Activated T-helper 17 cell treated with anti-CD3 and anti-CD28 coated beads, Interleukin-2, amount 50 U/mL, for 72 hours (primary cell): ENCODE results near the gene OSCAR. TPM values are rescaled to one million over a fixed set of nuclear protein-coding genes. Genes with fewer than 3 reads are reported as not detected.
A peak's percentile ranks its signal among the peaks of the same experiment; 100 is the strongest.

ENCODE experiments used
- ATAC-seq: fragments of 150-1000 bp; cut with Tn5 transposase; replicated peaks from 2 replicates; pipeline ENCODE4 v1.10.0; 2021; ENCODE audit warnings: mild to moderate bottlenecking, moderate library complexity
- H3K27ac Mint-ChIP-seq: one replicate; pipeline ENCODE4 v1.8.0; 2022; ENCODE audit warnings: mixed read lengths
- H3K27me3 Mint-ChIP-seq: one replicate; pipeline ENCODE4 v1.8.0; 2022; ENCODE audit warnings: mixed read lengths
- H3K36me3 Mint-ChIP-seq: one replicate; pipeline ENCODE4 v1.8.0; 2022; ENCODE audit warnings: low read depth, mild to moderate bottlenecking, mixed read lengths
- H3K4me1 Mint-ChIP-seq: one replicate; pipeline ENCODE4 v1.8.0; 2022; ENCODE audit warnings: mixed read lengths
- H3K4me3 Mint-ChIP-seq: one replicate; pipeline ENCODE4 v1.8.0; 2022; ENCODE audit warnings: mild to moderate bottlenecking, mixed read lengths
- H3K9me3 Mint-ChIP-seq: one replicate; pipeline ENCODE4 v1.8.0; 2022; ENCODE audit warnings: mixed read lengths
- total RNA-seq, 2 donors: library from RNA; stranded (reverse); gene quantifications; one replicate each; pipeline ENCODE4 v1.2.3, GENCODE V29; 2022

OSCAR gene, protein sequence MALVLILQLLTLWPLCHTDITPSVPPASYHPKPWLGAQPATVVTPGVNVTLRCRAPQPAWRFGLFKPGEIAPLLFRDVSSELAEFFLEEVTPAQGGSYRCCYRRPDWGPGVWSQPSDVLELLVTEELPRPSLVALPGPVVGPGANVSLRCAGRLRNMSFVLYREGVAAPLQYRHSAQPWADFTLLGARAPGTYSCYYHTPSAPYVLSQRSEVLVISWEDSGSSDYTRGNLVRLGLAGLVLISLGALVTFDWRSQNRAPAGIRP
- total RNA-seq, result under 1 TPM in 1 of 2 donors, not detected in 1; 0.58 TPM

DNA sequence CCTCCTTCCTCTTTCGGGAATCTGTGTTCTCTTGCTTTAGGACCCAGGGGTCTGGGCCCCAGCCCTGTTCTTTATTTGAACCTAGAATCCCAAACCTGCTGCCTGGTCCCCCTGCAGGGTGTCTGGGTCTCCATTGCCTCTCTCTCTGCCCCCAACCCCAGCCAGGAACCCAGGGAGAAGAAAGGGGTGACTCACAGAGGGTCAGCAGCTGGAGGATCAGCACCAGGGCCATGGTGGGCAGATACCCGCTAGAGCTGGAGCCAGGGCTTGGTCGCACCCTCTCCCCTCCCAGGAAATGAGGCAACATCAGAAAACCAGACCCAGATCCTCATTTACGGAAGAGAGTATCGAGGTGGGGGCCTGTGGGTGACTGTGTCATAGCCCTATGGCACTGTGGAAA is at the start of gene OSCAR:
TSS of gene OSCAR (minus strand) at position 243 of the 400 bp plus-strand sequence. CDS start at position 232, 11 bp downstream.
- no peak for ATAC-seq
- Mint-ChIP-seq H3K4me3 (peak within 1 kb of the TSS; percentile 39), H3K36me3 (peaks cover 5% of the 10 kb centered on the region), H3K9me3 (no peaks in the 10 kb centered on the region), H3K4me1 (no peaks in the 10 kb centered on the region), H3K27ac (peak within 1 kb of the TSS; percentile 5), H3K27me3 (no peaks in the 10 kb centered on the region)

DNA sequence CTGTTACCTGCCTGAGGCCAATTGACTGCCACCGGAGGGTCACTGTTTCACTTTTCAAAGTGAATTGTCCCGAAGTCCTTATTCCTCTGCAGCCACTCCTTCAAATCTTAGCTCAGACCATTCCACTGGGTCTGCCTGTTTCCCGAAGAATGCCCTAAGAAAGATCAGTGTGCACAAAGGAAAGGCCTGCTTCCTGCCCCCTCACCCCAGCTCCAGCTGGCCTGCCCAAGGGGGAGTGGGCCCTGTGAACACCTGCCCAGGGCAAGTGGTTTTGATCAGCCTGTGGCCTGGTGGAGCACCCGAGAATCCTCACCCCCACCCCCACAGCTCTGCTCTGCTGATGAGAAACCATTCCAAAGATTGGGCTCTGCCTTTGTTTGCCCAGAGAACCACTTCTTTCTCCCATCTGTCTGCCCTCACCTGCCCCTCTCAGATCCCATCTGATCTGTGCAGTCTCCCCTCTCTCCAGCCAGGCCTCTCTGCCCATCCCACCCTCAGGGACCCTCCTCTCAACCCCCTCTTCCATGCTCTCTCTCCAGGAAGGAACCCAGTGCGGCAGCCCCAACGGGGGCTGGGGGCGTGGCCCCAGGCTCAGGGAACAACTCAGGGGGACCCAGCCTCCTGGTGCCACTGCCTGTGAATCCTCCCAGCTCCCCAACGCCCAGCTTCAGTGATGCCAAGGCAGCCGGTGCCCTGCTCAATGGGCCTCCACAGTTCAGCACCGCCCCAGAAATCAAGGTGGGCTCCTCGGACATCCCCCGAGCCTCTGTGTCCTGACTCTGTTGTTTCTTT is 48.6 kb upstream of the OSCAR start:
- H3K4me1 Mint-ChIP-seq, result peaks cover 10% of the 10 kb centered on the region
- no peaks in the 10 kb centered on the region for H3K27me3 Mint-ChIP-seq
- H3K9me3 Mint-ChIP-seq, result no peaks in the 10 kb centered on the region
- H3K36me3 Mint-ChIP-seq, result peaks cover 95% of the 10 kb centered on the region
- H3K4me3 Mint-ChIP-seq, result no peak overlapping the region
- ATAC-seq, result no peak
- H3K27ac Mint-ChIP-seq, result peak overlapping the region; percentile 46

DNA sequence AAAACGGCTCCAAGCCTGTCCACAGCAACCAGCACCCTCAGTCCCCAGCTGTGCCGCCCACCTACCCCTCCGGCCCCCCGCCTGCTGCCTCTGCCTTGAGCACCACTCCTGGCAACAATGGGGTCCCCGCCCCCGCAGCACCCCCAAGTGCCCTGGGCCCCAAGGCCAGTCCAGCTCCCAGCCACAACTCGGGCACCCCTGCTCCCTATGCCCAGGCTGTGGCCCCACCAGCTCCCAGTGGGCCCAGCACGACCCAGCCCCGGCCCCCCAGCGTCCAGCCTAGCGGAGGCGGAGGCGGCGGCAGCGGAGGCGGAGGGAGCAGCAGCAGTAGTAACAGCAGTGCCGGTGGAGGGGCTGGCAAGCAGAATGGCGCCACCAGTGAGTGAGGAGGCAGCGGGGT is 47.6 kb upstream of the OSCAR start:
- Mint-ChIP-seq H3K4me3 (no peak overlapping the region), H3K27ac (no peak overlapping the region), H3K4me1 (peaks cover 10% of the 10 kb centered on the region), H3K9me3 (no peaks in the 10 kb centered on the region), H3K36me3 (peaks cover 95% of the 10 kb centered on the region), H3K27me3 (no peaks in the 10 kb centered on the region)
- ATAC-seq, result no peak

DNA sequence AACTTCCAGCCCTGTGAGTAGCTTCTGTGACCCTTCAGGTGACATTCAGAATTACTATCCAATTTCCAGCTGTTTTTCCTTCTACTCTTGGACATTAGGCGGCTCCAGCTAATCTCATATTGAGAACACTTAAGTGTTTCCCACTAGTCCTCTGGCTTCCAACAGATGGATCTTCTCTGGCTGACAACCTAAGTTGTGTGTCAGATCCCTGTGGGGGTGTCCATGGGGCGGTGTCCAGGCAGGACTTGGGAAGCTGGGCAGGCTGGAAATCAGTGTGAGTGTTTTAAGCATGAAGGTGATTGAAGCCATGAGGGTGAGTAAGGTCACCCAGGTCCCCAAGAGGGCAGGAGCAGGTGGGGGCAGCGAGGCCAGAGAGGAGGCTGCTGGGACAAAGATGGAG is 47.1 kb upstream of the OSCAR start:
- Mint-ChIP-seq H3K27ac (no peak overlapping the region), H3K4me3 (no peak overlapping the region), H3K36me3 (peaks cover 95% of the 10 kb centered on the region), H3K9me3 (no peaks in the 10 kb centered on the region), H3K4me1 (peaks cover 10% of the 10 kb centered on the region), H3K27me3 (no peaks in the 10 kb centered on the region)
- ATAC-seq, result no peak

DNA sequence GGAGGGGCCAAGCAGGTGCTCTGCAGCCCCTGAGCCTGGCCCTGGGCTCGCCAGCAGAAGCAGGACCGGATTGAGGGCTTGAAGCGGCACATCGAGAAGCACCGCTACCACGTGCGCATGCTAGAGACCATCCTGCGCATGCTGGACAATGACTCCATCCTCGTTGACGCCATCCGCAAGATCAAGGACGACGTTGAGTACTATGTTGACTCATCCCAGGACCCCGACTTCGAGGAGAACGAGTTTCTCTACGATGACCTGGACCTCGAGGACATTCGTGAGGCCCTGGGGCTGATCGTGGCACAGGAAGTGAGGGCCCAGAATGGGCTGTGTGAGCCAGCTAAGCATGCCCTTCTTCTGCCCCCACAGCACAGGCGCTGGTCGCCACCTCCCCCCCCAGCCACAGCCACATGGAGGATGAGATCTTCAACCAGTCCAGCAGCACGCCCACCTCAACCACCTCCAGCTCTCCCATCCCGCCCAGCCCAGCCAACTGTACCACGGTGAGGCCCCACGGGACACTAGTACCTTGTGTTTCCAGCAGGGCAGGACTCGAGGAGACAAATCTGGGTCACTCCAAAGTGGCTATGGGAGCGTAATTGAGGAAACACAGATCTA is 45.0 kb upstream of the OSCAR start:
- Mint-ChIP-seq H3K4me1 (peaks cover 18% of the 10 kb centered on the region), H3K36me3 (peaks cover 89% of the 10 kb centered on the region), H3K27me3 (no peaks in the 10 kb centered on the region), H3K9me3 (no peaks in the 10 kb centered on the region), H3K4me3 (no peak overlapping the region), H3K27ac (no peak overlapping the region)
- no peak for ATAC-seq

DNA sequence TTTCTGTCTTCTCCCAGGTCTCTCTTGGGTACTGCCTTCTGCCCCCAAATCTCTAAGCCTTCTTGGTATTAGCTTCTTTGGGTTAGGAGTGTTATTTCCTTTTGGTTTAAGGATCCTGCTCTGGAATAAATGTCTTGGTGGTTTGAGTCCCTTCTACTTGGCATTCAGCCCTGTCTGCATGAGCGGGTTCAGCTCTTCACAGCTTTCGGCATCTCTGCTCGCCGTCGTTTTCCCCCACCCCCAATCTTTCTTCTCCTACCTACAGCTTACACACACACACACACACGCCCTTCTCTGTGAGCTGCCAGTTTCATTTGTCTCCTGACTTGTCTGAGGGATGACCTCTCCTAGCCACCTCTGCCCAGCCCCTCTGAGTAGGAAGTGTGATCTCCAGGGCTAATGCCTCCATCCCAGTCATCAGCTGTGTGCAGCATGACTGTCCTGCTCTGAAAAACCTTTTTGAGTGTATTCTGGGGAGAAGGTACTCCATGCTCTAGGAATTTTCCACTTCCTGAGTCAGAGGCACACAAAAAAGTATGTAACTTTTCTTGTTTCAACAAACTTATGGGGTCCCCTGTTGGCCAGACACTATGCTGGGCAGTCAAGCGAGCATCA is 41.7 kb upstream of the OSCAR start:
- peaks cover 87% of the 10 kb centered on the region for H3K36me3 Mint-ChIP-seq
- H3K27me3 Mint-ChIP-seq, result no peaks in the 10 kb centered on the region
- no peak for ATAC-seq
- no peak overlapping the region for H3K4me3 Mint-ChIP-seq
- no peak overlapping the region for H3K27ac Mint-ChIP-seq
- no peaks in the 10 kb centered on the region for H3K9me3 Mint-ChIP-seq
- peaks cover 20% of the 10 kb centered on the region for H3K4me1 Mint-ChIP-seq

DNA sequence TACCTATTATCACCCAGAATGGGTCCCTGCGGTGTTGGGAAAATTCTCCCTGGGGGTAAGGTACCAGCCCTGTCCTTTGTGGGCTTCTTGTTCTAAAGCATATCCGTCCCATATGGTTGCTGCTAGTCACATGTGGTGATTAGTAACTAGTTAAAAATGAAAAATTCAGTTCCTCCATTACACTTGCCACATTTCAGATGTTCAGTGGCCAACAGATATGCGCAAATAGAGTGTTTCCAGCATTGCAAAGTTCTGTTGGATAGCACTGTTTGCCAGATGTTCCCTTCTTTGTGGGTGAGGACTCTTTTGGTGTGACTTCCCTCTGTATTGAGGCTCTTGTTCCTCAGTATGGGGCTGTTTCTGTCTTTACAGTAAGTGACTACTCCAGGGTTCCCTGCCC is 40.8 kb upstream of the OSCAR start:
- no peaks in the 10 kb centered on the region for H3K27me3 Mint-ChIP-seq
- ATAC-seq, result no peak
- H3K4me1 Mint-ChIP-seq, result peaks cover 21% of the 10 kb centered on the region
- peaks cover 81% of the 10 kb centered on the region for H3K36me3 Mint-ChIP-seq
- no peaks in the 10 kb centered on the region for H3K9me3 Mint-ChIP-seq
- no peak overlapping the region for H3K27ac Mint-ChIP-seq
- H3K4me3 Mint-ChIP-seq, result no peak overlapping the region

DNA sequence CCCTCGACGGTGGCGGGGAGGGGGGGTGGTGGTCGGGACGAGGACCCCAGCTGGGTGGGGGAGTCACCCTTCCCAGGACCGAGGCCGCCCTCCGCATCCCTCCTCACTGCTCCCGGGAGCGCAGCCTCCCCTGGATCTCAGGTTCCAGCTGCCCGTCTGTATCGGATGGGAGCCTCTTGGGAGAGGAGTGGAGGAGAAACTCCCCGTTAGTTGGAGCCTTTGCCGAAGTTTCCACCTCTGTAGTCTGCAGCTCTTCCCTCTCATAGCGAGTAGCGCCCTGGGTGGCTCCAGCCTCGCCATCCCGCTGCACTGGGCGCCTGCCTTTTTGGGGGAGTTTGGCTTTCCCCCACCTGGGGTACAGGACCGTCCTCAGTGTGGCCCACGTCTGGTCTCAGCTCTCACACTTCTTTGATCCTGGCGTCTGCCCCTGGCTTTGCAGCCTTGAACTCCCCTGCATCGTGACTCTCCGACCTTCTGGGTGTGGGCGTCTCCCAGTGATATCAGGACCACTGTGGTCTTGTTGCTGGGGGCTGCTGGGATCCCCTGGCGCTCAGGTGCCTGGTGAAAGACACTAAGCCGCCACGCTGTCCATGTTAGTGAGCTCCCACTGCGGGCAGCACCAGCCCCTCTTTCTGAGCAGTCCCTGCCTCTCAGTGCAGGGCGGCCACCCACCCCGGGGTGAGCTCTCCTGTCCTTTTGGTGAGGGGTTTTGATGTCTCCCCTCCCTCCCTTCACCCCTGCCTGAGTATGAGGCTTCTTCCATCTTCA is 38.1 kb upstream of the OSCAR start:
- Mint-ChIP-seq H3K27me3 (no peaks in the 10 kb centered on the region), H3K9me3 (no peaks in the 10 kb centered on the region), H3K27ac (peak overlapping the region; percentile 95), H3K4me3 (peak overlapping the region; percentile 91), H3K36me3 (peaks cover 55% of the 10 kb centered on the region), H3K4me1 (peaks cover 21% of the 10 kb centered on the region)
- ATAC-seq, result no peak

DNA sequence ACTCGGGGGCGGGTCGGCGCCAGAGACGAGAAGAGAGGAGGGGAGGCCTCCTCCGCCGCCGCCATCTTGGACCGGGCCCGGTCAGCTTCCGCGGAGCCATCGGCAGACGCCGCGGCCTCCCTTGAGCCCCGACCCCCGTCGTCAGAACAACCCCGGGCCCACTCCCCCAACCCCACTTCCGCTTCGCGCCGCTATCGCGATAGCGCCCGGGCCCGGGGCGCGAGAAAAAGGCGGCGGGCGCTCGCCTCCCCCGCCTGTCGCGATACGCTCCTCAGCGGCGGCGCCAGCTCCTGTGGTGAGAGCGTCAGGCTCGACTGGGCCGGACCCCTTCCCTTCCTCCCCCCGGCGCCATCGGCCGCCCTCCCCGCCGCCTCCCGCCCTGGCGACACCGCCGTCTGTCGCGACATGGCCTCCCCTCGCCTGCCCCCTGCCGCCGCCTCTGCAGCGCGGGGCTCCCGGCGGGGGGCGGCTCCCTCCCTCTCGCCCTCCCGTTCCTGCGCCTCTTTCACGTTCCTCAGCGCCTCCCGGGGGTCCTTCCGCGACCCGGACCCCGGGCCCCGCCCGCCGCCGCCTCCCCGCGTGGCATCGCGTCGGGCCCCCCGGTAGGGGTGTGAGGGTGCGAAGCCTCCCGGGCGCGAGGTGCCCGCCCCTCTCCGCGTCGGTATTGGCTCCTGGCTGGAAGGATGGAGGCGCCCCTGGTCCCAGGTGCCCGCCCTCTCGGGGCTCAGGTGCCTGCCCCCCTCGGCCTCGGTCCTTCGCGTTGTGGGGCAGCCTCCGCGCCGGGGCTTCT is 37.3 kb upstream of the OSCAR start, which contains the start of gene CNOT3:
TSS of gene CNOT3 (plus strand) at position 64 of the 790 bp plus-strand sequence. CDS start 5,217 bp downstream, outside the sequence.
- ATAC-seq, result no peak
- H3K27me3 Mint-ChIP-seq, result no peaks in the 10 kb centered on the region
- no peaks in the 10 kb centered on the region for H3K9me3 Mint-ChIP-seq
- H3K36me3 Mint-ChIP-seq, result peaks cover 47% of the 10 kb centered on the region
- H3K4me3 Mint-ChIP-seq, result peak within 1 kb of the TSS; percentile 91
- H3K27ac Mint-ChIP-seq, result peak within 1 kb of the TSS; percentile 95
- peaks cover 21% of the 10 kb centered on the region for H3K4me1 Mint-ChIP-seq

DNA sequence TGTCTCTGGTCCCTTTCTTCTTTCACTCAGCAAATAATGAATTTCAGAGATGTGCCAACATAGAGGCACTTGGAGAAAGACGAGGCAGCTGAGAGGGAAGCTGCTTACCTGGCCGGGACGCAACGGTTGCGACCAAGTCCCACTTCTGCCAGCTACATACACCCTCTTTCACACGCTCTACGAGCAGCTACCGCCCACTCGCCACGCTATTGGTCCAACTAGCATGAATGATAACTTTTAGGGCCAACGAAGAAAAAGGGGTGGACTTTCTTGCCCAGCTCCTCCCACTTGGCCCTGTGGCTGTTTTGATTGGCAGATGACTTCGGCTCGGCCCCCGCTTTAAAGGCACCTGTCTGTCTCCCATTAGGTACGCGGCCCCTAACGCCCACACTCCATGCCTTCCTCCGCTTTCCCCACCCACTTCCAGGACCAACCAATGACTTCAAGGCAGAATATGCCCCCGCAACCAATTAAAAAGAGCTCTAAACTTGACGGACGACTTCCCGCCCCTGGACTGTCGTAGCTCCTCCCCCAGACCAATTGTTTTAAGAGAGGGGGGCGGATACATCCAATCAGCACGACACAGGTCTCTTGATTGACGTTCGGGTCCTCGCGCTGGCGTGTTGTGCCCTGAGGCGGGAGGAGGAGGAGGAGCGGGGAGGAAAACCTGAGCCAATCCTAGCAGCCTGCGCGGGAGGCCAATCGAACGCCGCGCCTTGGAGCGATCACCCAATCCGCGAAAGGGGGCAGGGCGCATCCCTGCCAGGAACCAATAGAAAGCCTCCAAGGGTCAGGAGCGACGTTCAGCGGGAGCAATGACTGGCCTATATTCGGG is 36.5 kb upstream of the OSCAR start:
- Mint-ChIP-seq H3K27me3 (no peaks in the 10 kb centered on the region), H3K4me3 (peak overlapping the region; percentile 87), H3K27ac (peak overlapping the region; percentile 70), H3K36me3 (peaks cover 39% of the 10 kb centered on the region), H3K4me1 (peaks cover 20% of the 10 kb centered on the region), H3K9me3 (no peaks in the 10 kb centered on the region)
- peak; percentile 88 for ATAC-seq

DNA sequence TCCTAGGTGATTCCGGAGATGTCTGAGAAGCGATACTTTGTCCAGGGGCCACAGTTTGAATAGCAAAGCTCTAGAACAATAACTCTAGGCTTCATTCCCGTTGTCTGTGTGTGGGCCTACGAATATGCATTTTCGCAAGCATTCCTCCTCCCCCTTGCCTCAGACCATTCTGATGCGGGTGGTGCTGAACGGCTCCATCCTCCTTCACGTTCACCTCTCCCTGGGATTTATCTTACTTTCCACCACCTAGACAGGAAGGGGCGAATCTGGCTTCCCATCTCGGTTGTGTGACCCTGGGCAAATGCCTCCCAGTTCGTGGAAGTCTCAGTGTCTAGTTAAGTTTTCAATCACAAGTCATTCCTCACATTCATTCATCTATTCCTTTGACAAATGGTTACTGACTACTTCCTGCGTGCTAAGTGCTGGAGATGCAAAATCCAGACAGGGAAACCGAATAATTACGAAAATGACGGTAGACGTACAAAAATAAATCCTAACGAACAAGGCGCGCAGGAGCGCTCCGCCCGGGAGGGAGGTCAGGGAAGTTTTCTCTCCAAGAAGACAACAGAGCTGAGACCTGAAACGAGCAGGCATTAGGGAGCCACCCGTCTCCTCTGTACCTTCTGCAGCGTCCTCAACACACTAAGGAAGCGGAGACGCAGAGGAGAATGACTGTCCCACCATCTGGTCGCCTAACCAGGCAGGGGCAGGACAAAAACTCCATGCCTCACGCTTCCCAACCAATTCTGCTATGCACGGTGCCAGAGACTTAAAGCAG is 35.7 kb upstream of the OSCAR start:
- Mint-ChIP-seq H3K27me3 (no peaks in the 10 kb centered on the region), H3K36me3 (peaks cover 38% of the 10 kb centered on the region), H3K9me3 (no peaks in the 10 kb centered on the region), H3K27ac (peak overlapping the region; percentile 70), H3K4me1 (peaks cover 15% of the 10 kb centered on the region), H3K4me3 (peak overlapping the region; percentile 87)
- ATAC-seq, result no peak

DNA sequence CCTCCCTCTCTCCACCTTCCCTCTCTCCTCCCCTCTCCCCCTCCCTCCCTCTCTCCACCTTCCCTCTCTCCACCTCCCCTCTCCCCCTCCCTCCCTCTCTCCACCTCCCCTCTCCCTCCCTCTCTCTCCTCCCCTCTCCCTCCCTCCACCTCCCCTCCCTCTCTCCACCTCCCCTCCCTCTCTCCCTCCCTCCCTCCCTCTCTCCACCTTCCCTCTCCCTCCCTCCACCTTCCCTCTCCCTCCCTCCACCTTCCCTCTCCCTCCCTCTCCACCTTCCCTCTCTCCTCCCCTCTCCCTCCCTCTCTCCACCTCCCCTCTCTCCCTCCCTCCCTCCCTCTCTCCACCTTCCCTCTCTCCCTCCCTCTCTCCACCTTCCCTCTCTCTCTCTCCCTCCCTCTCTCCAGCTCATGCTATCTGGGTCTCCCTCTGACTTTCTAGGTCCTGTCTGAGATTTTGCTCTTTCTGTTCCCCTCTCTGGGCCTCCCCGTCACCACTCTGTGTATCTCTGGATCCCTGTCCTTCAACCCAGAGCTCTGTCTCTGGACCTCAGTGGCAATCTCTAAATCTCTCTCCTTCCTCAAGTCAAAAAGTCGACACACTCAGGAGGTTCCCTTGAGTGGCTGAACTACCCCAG is 33.5 kb upstream of the OSCAR start:
- H3K4me1 Mint-ChIP-seq, result peaks cover 7% of the 10 kb centered on the region
- peaks cover 40% of the 10 kb centered on the region for H3K36me3 Mint-ChIP-seq
- no peaks in the 10 kb centered on the region for H3K27me3 Mint-ChIP-seq
- H3K27ac Mint-ChIP-seq, result no peak overlapping the region
- H3K9me3 Mint-ChIP-seq, result no peaks in the 10 kb centered on the region
- no peak overlapping the region for H3K4me3 Mint-ChIP-seq
- no peak for ATAC-seq
